PFSK-1 (cell line): Measurements from ENCODE around the gene TPX2.

ENCODE experiments used
- FOXP2 ChIP-seq: optimal IDR thresholded peaks from 2 replicates; pipeline ENCODE3; 2011; ENCODE audit warnings: borderline replicate concordance, control low read depth, inconsistent platforms; ENCODE audit not compliant: insufficient read depth; ENCODE audit errors: extremely low read length, extremely low read depth
- POLR2AphosphoS5 ChIP-seq: IDR thresholded peaks from 2 replicates; pipeline ENCODE4 v1.6.1; 2012; ENCODE audit warnings: low read depth, mild to moderate bottlenecking, control low read depth, low read length, moderate library complexity
- TAF1 ChIP-seq: IDR thresholded peaks from 2 replicates; pipeline ENCODE4 v1.6.1; 2012; ENCODE audit warnings: low read length, control low read depth, borderline replicate concordance; ENCODE audit not compliant: insufficient read depth

- TF ChIP-seq FOXP2, result no peak
- TF ChIP-seq POLR2AphosphoS5, result no peak
- no peak for TF ChIP-seq TAF1
These were observed 30.6 kb downstream of the TPX2 start for GRCh38 chr20:31769681-31770080.
